Measurements from ENCODE around the gene PSME1.

Gene PSME1

GRCh38 chr14:24135834-24136683, at the start of gene PSME1:
Gene PSME1, plus strand, starts transcription at chr14:24136194. Its CDS starts 69 bp downstream, at chr14:24136263.
- peak; percentile 88 to 94 for DNase-seq

- no peak for DNase-seq
Measured at GRCh38 chr14:24087004-24087403, 49.0 kb upstream of the PSME1 start.

- no peak for DNase-seq
Measured at GRCh38 chr14:24088095-24088494, 47.9 kb upstream of the PSME1 start.

GRCh38 chr14:24089890-24090289, 46.1 kb upstream of the PSME1 start:
- no peak for DNase-seq

- no peak for DNase-seq
Measured at GRCh38 chr14:24092110-24092504, 43.9 kb upstream of the PSME1 start.

- no peak for DNase-seq
Measured at GRCh38 chr14:24092505-24093206, 43.3 kb upstream of the PSME1 start.

- no peak for DNase-seq
Measured at GRCh38 chr14:24093207-24093900, 42.6 kb upstream of the PSME1 start.

- DNase-seq = peak; percentile 95 to 98
Measured at GRCh38 chr14:24093901-24094840, 41.8 kb upstream of the PSME1 start, which contains the start of gene PCK2. Gene PCK2, plus strand, starts transcription at chr14:24094311. Its CDS starts 95 bp downstream, at chr14:24094406.

- peak in 1 of 2 experiments; percentile 63 for DNase-seq
Measured at GRCh38 chr14:24094841-24095270, 41.1 kb upstream of the PSME1 start.

GRCh38 chr14:24095271-24096068, 40.5 kb upstream of the PSME1 start:
- peak in 1 of 2 experiments; percentile 51 for DNase-seq

- DNase-seq = no peak
Measured at GRCh38 chr14:24096545-24097181, 39.3 kb upstream of the PSME1 start.

- no peak for DNase-seq
Measured at GRCh38 chr14:24098229-24098926, 37.6 kb upstream of the PSME1 start.

- DNase-seq = no peak
Measured at GRCh38 chr14:24098927-24099813, 36.8 kb upstream of the PSME1 start.

- no peak for DNase-seq
Measured at GRCh38 chr14:24100197-24100981, 35.6 kb upstream of the PSME1 start.

GRCh38 chr14:24100982-24101494, 35.0 kb upstream of the PSME1 start:
- no peak for DNase-seq

GRCh38 chr14:24102357-24103048, 33.5 kb upstream of the PSME1 start:
- no peak for DNase-seq

GRCh38 chr14:24103451-24103850, 32.5 kb upstream of the PSME1 start:
- no peak for DNase-seq

All from NCI-H524 (cell line).